Activated CD8-positive, alpha-beta memory T cell treated with anti-CD3 and anti-CD28 coated beads, Interleukin-2, amount 50 U/mL, for 24 hours (primary cell): ENCODE data around the gene RABGAP1L.
"Not testable (repeated sequence)": the region's sequence is repeated elsewhere in the genome, so short reads cannot be mapped to it uniquely, and the experiment has no call there.

ENCODE experiments used
- DNase-seq: peaks from one replicate; pipeline ENCODE4 v3.0.0-alpha.2; 2020; ENCODE audit errors: extremely low read depth

Gene RABGAP1L

GRCh38 chr1:174990382-174990999, 831.2 kb downstream of the RABGAP1L start:
- no peak for DNase-seq

- no peak for DNase-seq
Observed at GRCh38 chr1:174991473-174991872, 832.2 kb downstream of the RABGAP1L start.

GRCh38 chr1:174995121-174995520, 835.8 kb downstream of the RABGAP1L start:
- no peak for DNase-seq

- no peak for DNase-seq
Observed at GRCh38 chr1:174995916-174996315, 836.6 kb downstream of the RABGAP1L start.

GRCh38 chr1:174996476-174996875, 837.2 kb downstream of the RABGAP1L start:
- no peak for DNase-seq

- DNase-seq = no peak
Observed at GRCh38 chr1:174997041-174997440, 837.7 kb downstream of the RABGAP1L start.

GRCh38 chr1:174998569-174999215, 839.4 kb downstream of the RABGAP1L start:
- DNase-seq = no peak

GRCh38 chr1:174999216-174999935, 840.1 kb downstream of the RABGAP1L start:
- peak; percentile 93 for DNase-seq

GRCh38 chr1:174999936-175000696, 840.8 kb downstream of the RABGAP1L start, which contains the start of gene CACYBP:
Gene CACYBP, plus strand, starts transcription at chr1:174999947. Its CDS starts 234 bp downstream, at chr1:175000181.
- DNase-seq = no peak

- DNase-seq = no peak
Observed at GRCh38 chr1:175000697-175001187, 841.4 kb downstream of the RABGAP1L start.

GRCh38 chr1:175002910-175003517, 843.7 kb downstream of the RABGAP1L start:
- DNase-seq = no peak

GRCh38 chr1:175003521-175003920, 844.2 kb downstream of the RABGAP1L start:
- no peak for DNase-seq

GRCh38 chr1:175005085-175005783, 845.9 kb downstream of the RABGAP1L start:
- no peak for DNase-seq

- DNase-seq = no peak
Observed at GRCh38 chr1:175009532-175009931, 850.2 kb downstream of the RABGAP1L start.

- DNase-seq = no peak
Observed at GRCh38 chr1:175013445-175013844, 854.1 kb downstream of the RABGAP1L start.

- DNase-seq = no peak
Observed at GRCh38 chr1:175015243-175015642, 855.9 kb downstream of the RABGAP1L start.

GRCh38 chr1:175019524-175019923, 860.2 kb downstream of the RABGAP1L start:
- DNase-seq = no peak

- peak; percentile 98 for DNase-seq
Observed at GRCh38 chr1:175023043-175023921, 864.0 kb downstream of the RABGAP1L start, which contains the start of gene MRPS14. Gene MRPS14, minus strand, starts transcription at chr1:175023425. Its CDS starts 17 bp downstream, at chr1:175023408.

- DNase-seq = not testable (repeated sequence)
Observed at GRCh38 chr1:175023922-175024242, 864.6 kb downstream of the RABGAP1L start.

GRCh38 chr1:175024773-175025172, 865.5 kb downstream of the RABGAP1L start:
- no peak for DNase-seq
